GM21390 (cell line): Measurements from ENCODE around the gene INTS7.

Experiments
- ATAC-seq: cut with Tn5 transposase; IDR thresholded peaks from one replicate; pipeline ENCODE4 v1.9.1; 2021; ENCODE audit not compliant: unreplicated experiment

The INTS7 gene

GRCh38 chr1:212035123-212035834, at the start of gene INTS7, which contains the start of gene DTL:
Gene INTS7, minus strand, starts transcription at chr1:212035557. Its CDS starts 120 bp downstream, at chr1:212035437.
Gene DTL, plus strand, starts transcription at chr1:212035748. Its CDS starts 143 bp downstream, at chr1:212035891.
- ATAC-seq: peak; percentile 67

GRCh38 chr1:212082765-212083406, 47.5 kb upstream of the INTS7 start:
- no peak for ATAC-seq

- ATAC-seq: no peak
Measured at GRCh38 chr1:212078826-212079225, 43.5 kb upstream of the INTS7 start.

GRCh38 chr1:212077028-212077427, 41.7 kb upstream of the INTS7 start:
- no peak for ATAC-seq

GRCh38 chr1:212074856-212075255, 39.5 kb upstream of the INTS7 start:
- ATAC-seq: no peak

GRCh38 chr1:212074313-212074712, 39.0 kb upstream of the INTS7 start:
- ATAC-seq: no peak

- no peak for ATAC-seq
Measured at GRCh38 chr1:212073490-212073889, 38.1 kb upstream of the INTS7 start.

GRCh38 chr1:212072047-212072446, 36.7 kb upstream of the INTS7 start:
- no peak for ATAC-seq

GRCh38 chr1:212070720-212071302, 35.5 kb upstream of the INTS7 start:
- no peak for ATAC-seq

GRCh38 chr1:212067787-212068186, 32.4 kb upstream of the INTS7 start:
- ATAC-seq: no peak

GRCh38 chr1:212062832-212063438, 27.6 kb upstream of the INTS7 start:
- no peak for ATAC-seq

- ATAC-seq: no peak
Measured at GRCh38 chr1:212060632-212061472, 25.5 kb upstream of the INTS7 start.

- no peak for ATAC-seq
Measured at GRCh38 chr1:212055333-212055732, 20.0 kb upstream of the INTS7 start.

- no peak for ATAC-seq
Measured at GRCh38 chr1:212053993-212054392, 18.6 kb upstream of the INTS7 start.

- no peak for ATAC-seq
Measured at GRCh38 chr1:212045981-212046380, 10.6 kb upstream of the INTS7 start.

- no peak for ATAC-seq
Measured at GRCh38 chr1:212044851-212045250, 9.5 kb upstream of the INTS7 start.

GRCh38 chr1:212042436-212042835, 7.1 kb upstream of the INTS7 start:
- no peak for ATAC-seq

GRCh38 chr1:212040629-212041412, 5.5 kb upstream of the INTS7 start:
- ATAC-seq: no peak

GRCh38 chr1:212039622-212040021, 4.3 kb upstream of the INTS7 start:
- ATAC-seq: no peak

- ATAC-seq: no peak
Measured at GRCh38 chr1:212037900-212038299, 2.5 kb upstream of the INTS7 start.
